DLD1 (cell line): ENCODE measurements around the gene LRRK1.

ENCODE experiments used
- in situ Hi-C: cut with HindIII; loops from 2 replicates; pipeline ENCODE4 v1.10.0; 2017; ENCODE audit warnings: low sequenced_read_pairs

The LRRK1 gene

DNA sequence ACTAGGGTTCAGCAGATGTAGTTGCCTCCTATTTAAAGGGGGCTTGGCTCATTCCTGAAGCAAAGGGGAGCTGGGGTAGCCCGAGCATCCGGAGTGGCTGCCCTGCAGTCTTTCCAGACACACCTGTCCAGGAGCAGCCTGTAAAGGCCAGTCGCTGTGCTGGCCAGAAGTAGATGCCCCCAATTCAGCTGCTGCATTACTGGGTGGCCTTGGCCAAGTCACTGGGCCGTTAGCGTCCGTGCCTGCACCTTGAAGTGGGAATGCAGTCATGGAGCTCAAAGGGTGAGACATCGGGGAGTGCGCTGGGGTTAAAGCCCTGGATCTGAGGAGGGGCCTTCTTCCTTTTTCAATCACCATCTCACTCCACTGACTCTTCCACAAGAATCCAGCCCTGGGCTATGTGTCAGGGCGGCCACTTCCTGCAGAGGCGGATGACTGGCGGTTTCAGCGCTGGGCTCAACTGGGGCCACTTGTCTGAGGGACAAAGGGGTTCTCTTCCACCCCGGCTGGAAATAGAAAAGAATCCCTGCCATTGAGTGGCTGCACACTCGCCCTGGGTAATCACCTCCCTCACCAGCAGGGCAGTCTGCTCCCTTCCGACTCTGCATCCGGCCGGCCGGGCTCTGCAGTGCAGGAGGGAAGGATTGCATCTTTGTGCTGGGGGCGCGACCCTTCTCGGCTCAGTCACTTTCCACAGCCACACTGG is 27.7 kb upstream of the LRRK1 start:
- in situ Hi-C loops: no loop called here

GRCh38 chr15:100892013-100892355 is 27.2 kb upstream of the LRRK1 start:
- in situ Hi-C loops: no loop called here

GRCh38 chr15:100893261-100893963 is 25.7 kb upstream of the LRRK1 start:
- in situ Hi-C loops: no loop called here

GRCh38 chr15:100893964-100894295 is 25.2 kb upstream of the LRRK1 start:
- in situ Hi-C loops: no loop called here

GRCh38 chr15:100895721-100896120 is 23.4 kb upstream of the LRRK1 start:
- in situ Hi-C loops: no loop called here

- in situ Hi-C loops: no loop called here
Measured at GRCh38 chr15:100897221-100898151, 21.7 kb upstream of the LRRK1 start.

DNA sequence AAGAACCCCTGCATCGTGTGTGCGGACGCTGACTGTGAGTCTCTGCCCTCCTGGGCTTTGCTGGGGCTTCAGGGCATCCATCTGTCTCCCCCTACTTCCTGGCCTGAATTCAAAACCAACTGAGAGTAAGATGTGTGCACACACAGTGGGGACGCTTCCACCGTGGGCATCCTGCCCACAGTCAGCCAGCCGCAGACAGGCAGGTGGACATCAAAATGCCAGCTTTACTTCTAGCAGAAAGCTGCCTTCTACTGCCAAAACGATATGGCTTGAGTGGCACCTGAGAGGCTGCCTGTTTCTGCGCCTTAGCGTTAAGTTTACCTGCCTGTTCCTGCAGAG is 21.0 kb upstream of the LRRK1 start:
- in situ Hi-C loops: no loop called here

- in situ Hi-C loops: no loop called here
Measured at GRCh38 chr15:100898661-100899462, 20.3 kb upstream of the LRRK1 start.

GRCh38 chr15:100899601-100900000 is 19.6 kb upstream of the LRRK1 start:
- in situ Hi-C loops: no loop called here

DNA sequence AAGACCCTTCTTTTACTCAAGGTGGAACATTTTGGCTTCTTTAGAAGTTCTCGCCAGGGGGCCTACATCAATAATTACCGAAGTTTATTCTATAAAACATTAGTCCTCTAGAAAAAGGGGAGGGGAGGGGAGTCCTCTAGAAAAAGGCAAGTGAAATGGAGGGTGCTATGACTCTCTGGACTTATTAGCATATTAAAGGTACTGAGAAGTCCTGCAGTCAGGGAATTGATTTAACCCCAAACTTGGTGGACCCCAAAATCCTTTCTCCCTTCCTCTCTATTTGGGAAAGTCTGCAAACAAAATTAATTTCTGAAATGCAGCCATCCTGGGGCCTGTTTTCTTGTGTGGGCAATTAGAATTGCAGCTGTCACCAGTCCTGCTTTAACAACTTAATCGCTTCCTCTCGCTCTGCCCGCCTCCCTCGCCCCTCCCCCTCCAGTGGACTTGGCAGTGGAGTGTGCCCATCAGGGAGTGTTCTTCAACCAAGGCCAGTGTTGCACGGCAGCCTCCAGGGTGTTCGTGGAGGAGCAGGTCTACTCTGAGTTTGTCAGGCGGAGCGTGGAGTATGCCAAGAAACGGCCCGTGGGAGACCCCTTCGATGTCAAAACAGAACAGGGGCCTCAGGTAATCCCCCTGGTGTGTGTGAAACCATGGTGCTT is 18.9 kb upstream of the LRRK1 start:
- in situ Hi-C loops: loop anchor here (10.0 kb wide), 1 partner anchor 265 kb away; no protein-coding TSS in a partner anchor

- in situ Hi-C loops: loop anchor here (10.0 kb wide), 1 partner anchor 266 kb away; no protein-coding TSS in a partner anchor
Measured at GRCh38 chr15:100900795-100901169, 18.4 kb upstream of the LRRK1 start.

DNA sequence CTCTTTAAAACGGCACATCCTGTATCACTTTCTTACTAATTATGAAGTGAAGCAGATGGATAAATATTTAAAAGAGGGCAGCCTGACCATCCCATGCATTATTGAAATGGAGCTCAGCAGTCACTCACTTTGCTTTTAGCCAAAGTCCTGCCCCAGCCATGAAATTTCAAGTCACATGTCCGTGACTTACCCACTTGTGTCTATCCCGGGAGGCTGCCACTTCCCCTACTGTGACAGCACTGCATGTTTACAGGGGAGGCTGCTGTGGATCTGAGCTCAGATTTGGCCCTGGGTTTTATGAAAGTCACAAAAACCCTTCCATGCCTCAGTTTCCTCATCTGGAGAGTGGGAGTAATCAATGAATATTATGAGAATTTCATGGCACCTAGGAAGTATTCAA is 17.9 kb upstream of the LRRK1 start:
- in situ Hi-C loops: loop anchor here (10.0 kb wide), 1 partner anchor 266 kb away; no protein-coding TSS in a partner anchor

DNA sequence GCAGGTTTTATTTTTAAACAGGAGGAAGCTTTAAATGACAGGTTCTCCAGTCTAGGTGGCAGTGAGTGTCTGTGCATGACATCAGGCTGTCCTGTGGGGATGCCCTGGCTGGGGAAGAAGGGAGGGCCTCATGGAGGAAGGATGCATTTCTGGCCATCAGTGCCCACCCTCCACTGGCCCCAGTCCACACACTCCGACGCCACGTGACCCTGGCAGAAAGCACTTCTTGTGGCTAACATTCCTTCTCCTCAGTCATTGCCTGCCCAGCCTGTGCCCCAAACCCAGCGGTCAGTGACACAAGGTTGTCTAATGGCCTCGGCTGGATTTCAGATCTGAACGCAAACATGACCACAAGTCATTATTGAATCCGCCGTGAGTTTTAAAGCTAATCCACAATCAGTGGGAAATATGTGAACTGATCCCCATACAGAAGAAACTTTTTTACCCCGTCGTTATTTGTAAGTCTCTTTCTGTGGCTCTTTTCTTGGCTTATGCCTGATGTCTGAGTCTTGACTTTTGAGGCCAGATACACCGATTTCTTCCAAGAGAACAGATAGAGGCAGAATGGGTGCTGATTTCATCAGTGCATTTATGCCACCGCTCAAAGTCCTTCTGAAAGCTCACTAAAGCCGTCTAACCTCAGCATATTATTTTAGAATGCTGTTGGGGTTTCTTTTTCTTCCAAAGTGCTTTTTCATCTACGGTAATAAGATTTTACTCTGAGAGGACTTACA is 17.3 kb upstream of the LRRK1 start:
- in situ Hi-C loops: loop anchor here (10.0 kb wide), 1 partner anchor 267 kb away; no protein-coding TSS in a partner anchor

DNA sequence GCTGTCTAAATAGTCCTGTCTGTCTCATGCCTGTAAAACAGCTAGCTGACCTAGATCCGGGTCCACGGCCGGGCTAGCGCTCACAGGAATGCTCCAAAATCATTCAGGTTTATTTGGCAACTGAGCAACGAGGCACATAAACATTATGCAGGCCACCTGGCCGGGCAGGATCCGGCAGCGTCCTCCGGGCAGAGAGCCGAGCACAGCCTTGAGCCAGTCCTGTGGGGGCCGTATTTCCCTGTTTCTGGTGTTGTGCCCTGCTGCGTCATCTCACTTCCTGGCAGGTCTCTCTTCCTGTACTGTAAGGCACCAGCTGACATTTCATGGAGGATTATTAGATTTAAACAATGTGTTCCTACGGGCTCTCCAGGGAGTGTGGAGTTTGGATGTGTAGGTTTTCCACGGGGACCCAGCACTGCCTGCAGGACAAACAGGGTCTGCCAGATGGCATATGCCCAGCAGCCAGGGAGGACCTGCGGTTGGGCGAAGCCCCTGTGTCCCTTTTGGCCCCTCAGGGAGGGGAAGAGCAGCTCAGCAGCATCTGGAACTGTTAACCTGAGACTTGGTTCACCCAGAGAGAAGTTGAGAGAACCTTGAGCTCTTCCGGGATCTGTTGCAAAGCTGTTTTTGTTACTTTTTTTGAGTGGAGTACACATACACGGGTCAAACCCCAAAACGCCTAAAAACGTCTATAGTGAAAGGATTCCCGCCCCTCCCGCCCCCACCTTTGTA is 16.6 kb upstream of the LRRK1 start:
- in situ Hi-C loops: loop anchor here (10.0 kb wide), 1 partner anchor 268 kb away; no protein-coding TSS in a partner anchor

- in situ Hi-C loops: loop anchor here (10.0 kb wide), 1 partner anchor 268 kb away; no protein-coding TSS in a partner anchor
Measured at GRCh38 chr15:100903168-100903554, 16.0 kb upstream of the LRRK1 start.

DNA sequence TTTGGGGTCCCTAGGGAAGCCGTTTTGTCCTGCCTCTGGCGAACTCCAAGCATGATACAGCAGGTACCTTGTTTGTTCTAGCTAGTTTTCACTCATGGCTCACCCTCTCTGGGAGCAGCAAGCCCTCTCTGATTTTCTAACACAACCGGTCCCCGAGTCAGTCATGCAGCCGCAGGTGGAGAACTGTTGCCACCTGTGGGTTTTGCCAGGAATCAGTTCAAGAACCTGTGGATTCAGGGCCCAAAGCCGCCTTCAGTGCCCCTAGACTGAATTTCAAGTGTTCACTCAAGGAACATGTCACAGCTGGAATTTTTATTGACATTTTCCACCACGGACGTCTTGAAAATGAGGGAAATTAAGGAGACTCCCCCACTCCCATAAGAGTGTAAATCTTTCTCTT is 13.3 kb upstream of the LRRK1 start:
- in situ Hi-C loops: loop anchor here (10.0 kb wide), 1 partner anchor 271 kb away; no protein-coding TSS in a partner anchor

DNA sequence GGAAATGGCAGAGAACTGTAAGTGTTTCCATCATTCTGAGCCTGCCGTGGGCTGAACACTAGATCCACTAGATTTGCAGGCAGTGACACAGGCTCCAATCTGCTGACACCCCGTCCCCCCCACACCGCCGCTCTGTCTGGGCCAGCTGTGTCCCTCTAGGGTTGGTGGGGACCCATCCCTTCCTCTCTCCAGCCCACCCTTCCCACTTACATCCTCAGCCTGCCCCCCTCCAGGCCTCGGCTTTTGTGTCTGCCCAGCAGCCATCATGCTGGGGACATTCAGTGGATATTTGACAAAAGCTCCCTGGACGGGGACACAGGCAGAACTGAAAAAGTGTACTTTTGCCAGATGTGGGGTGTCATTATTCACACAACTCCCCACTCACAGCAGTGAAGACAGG is 10.7 kb upstream of the LRRK1 start:
- in situ Hi-C loops: loop anchor here (10.0 kb wide), 1 partner anchor 274 kb away; no protein-coding TSS in a partner anchor

DNA sequence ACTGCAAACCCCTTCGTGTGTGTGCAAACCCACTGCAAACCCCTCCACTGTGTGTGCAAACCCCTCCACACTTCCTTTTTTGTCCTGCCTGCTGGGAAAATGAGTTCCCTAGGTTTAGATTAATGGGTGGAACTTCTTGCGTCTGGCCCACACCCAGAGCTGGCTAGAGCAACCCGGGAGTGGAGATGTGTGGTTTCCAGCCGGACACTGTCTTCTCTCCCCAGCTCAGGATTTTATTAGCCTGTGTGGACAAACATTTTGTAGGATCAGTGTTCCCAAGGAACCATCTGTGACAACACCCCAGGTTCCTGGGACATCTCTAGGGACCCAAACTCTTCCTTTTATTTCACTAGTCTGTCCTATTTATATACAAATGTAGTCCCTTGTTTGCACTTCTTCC is 9.6 kb upstream of the LRRK1 start:
- in situ Hi-C loops: loop anchor here (10.0 kb wide), 1 partner anchor 275 kb away; no protein-coding TSS in a partner anchor
